Fibroblast of lung (primary cell): ENCODE data around the gene GNA12. TPM values are rescaled to one million over a fixed set of nuclear protein-coding genes. Genes with fewer than 3 reads are reported as not detected.
A peak's percentile ranks its signal among the peaks of the same experiment; 100 is the strongest.

Experiments used
- DNase-seq, 2 donors: peaks; one replicate each; pipeline versions ENCODE4 v3.0.0 to v3.0.0-alpha.2; 2010; ENCODE audit warnings: low read depth in 2 of 2
- H2AFZ ChIP-seq: 2 replicates; pipeline ENCODE4 v1.5.1; 2012; ENCODE audit warnings: low read length, control low read depth, inconsistent platforms
- H3K27ac ChIP-seq: 2 replicates; pipeline ENCODE4 v1.5.1; 2011; ENCODE audit warnings: low read length, control low read depth; ENCODE audit not compliant: insufficient read depth
- H3K27me3 ChIP-seq: 2 replicates; pipeline ENCODE4 v1.5.1; 2011; ENCODE audit warnings: mild to moderate bottlenecking, low read length; ENCODE audit not compliant: control insufficient read depth, insufficient read depth
- H3K36me3 ChIP-seq: 2 replicates; pipeline ENCODE4 v1.5.1; 2011; ENCODE audit warnings: low read length; ENCODE audit not compliant: control insufficient read depth, insufficient read depth
- H3K4me1 ChIP-seq: 2 replicates; pipeline ENCODE4 v1.5.1; 2011; ENCODE audit warnings: low read length; ENCODE audit not compliant: control insufficient read depth, insufficient read depth; ENCODE audit errors: extremely low read depth
- H3K4me2 ChIP-seq: 2 replicates; pipeline ENCODE4 v1.5.1; 2011; ENCODE audit warnings: low read length, control low read depth; ENCODE audit not compliant: insufficient read depth; ENCODE audit errors: extremely low read depth
- H3K4me3 ChIP-seq, 4 experiments: fragments of 200-600 bp in 1 of 4; sonication (generic) in 1 of 4; replicated peaks in 1 of 4; 2 replicates each; pipeline ENCODE4 v1.5.1; 2011 to 2016; ENCODE audit warnings: low read length in 4 of 4, low read depth in 3 of 4, mild to moderate bottlenecking in 3 of 4, control low read depth in 2 of 4, inconsistent platforms in 1 of 4, mixed read lengths in 1 of 4; ENCODE audit not compliant: insufficient read depth in 1 of 4; ENCODE audit errors: control extremely low read depth in 1 of 4
- H3K79me2 ChIP-seq: 2 replicates; pipeline ENCODE4 v1.5.1; 2012; ENCODE audit warnings: mild to moderate bottlenecking, low read length, inconsistent platforms; ENCODE audit not compliant: control insufficient read depth, insufficient read depth
- H3K9ac ChIP-seq: 2 replicates; pipeline ENCODE4 v1.5.1; 2011; ENCODE audit warnings: mild to moderate bottlenecking, low read length, control low read depth; ENCODE audit not compliant: insufficient read depth
- H3K9me3 ChIP-seq: 2 replicates; pipeline ENCODE4 v1.5.1; 2012; ENCODE audit warnings: low read depth, low read length; ENCODE audit not compliant: control insufficient read depth, insufficient read depth
- H4K20me1 ChIP-seq: 2 replicates; pipeline ENCODE4 v1.5.1; 2011; ENCODE audit warnings: low read length; ENCODE audit not compliant: control insufficient read depth, insufficient read depth; ENCODE audit errors: extremely low read depth
- CTCF ChIP-seq, 2 donors: IDR thresholded peaks in 1 of 2; conservative IDR thresholded peaks in 1 of 2; 1 replicate in 1 of 2; 2 replicates in 1 of 2; pipeline ENCODE4 v1.5.1; 2011 to 2012; ENCODE audit warnings: low read length in 2 of 2, control low read depth in 1 of 2, inconsistent platforms in 1 of 2, low read depth in 1 of 2, mild to moderate bottlenecking in 1 of 2
- EZH2 ChIP-seq: IDR thresholded peaks from 2 replicates; pipeline ENCODE4 v1.5.1; 2012; ENCODE audit warnings: low read length, control low read depth, mild to moderate bottlenecking; ENCODE audit errors: missing control alignments
- polyA plus RNA-seq, 2 donors: library from polyadenylated mRNA; depleted of rRNA in 1 of 2; stranded (reverse) in 1 of 2; unstranded in 1 of 2; fragments of >200 nt; gene quantifications; 2 replicates each; pipeline ENCODE4 v1.2.1, GENCODE V29; 2011 to 2012; ENCODE audit warnings: missing spikeins in 1 of 2
- total RNA-seq: library from RNA; depleted of rRNA; stranded (reverse); fragments of >200 nt; gene quantifications from 2 replicates; pipeline ENCODE4 v1.2.1, GENCODE V29; 2014

GNA12 gene
- total and polyA plus RNA-seq, 2 donors (not counting 1 experiment from before 2014, with no cell fraction given): 36.2 to 137 TPM

DNA sequence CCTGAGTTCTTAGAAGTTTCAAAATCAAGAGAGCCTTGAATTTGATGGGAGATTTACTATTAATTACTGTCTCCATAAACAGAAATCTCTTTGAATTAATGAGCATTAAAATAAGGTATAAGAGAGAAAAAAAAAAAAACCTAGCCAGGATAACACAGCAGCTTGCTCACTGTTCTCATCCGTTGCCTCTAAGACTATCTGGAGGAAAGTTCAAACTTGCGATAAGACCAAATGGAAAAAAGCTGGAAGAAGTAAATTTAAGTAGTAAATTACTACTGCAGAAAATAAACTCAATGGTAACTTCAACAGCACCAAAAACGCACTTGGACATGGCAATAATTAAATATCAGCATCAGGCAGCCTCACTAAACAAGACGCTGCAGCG, 36.7 kb downstream of the GNA12 start:
- H3K9me3 ChIP-seq: no peaks in the 10 kb centered on the region
- H3K27me3 ChIP-seq: no peaks in the 10 kb centered on the region
- peaks cover 28% of the 10 kb centered on the region for H3K4me1 ChIP-seq
- H3K9ac ChIP-seq: no peak overlapping the region
- H2AFZ ChIP-seq: no peak overlapping the region
- no peaks in the 10 kb centered on the region for H4K20me1 ChIP-seq
- peak in 1 of 2 donors; percentile 36 for DNase-seq
- H3K79me2 ChIP-seq: peaks cover 82% of the 10 kb centered on the region
- no peaks in the 10 kb centered on the region for H3K36me3 ChIP-seq
- no peak overlapping the region for H3K27ac ChIP-seq
- H3K4me2 ChIP-seq: peak overlapping the region; percentile 54
- TF ChIP-seq CTCF (conservative IDR thresholded peaks at IDR 0.05 in 1 of 2, IDR thresholded peaks at IDR 0.05 in 1 of 2; ENCODE audit: low read depth in 1 of 2, low read length in 2 of 2) (no peak), EZH2 (no peak)
- H3K4me3 ChIP-seq: no peak overlapping the region

GRCh38 chr7:2806571-2806970, 37.5 kb downstream of the GNA12 start:
- no peaks in the 10 kb centered on the region for H4K20me1 ChIP-seq
- H3K79me2 ChIP-seq: peaks cover 82% of the 10 kb centered on the region
- no peak for TF ChIP-seq EZH2
- TF ChIP-seq CTCF (conservative IDR thresholded peaks at IDR 0.05 in 1 of 2, IDR thresholded peaks at IDR 0.05 in 1 of 2; ENCODE audit: low read depth in 1 of 2, low read length in 2 of 2): no peak
- no peaks in the 10 kb centered on the region for H3K36me3 ChIP-seq
- no peak overlapping the region for H3K9ac ChIP-seq
- H2AFZ ChIP-seq: no peak overlapping the region
- H3K9me3 ChIP-seq: no peaks in the 10 kb centered on the region
- H3K27ac ChIP-seq: no peak overlapping the region
- H3K4me3 ChIP-seq: no peak overlapping the region
- H3K4me2 ChIP-seq: no peak overlapping the region
- no peak for DNase-seq
- H3K4me1 ChIP-seq: peaks cover 30% of the 10 kb centered on the region
- no peaks in the 10 kb centered on the region for H3K27me3 ChIP-seq

GRCh38 chr7:2805213-2805944, 38.7 kb downstream of the GNA12 start:
- H3K9ac ChIP-seq: no peak overlapping the region
- H3K9me3 ChIP-seq: no peaks in the 10 kb centered on the region
- DNase-seq: no peak
- no peak overlapping the region for H3K4me2 ChIP-seq
- no peaks in the 10 kb centered on the region for H3K27me3 ChIP-seq
- H3K36me3 ChIP-seq: no peaks in the 10 kb centered on the region
- peaks cover 81% of the 10 kb centered on the region for H3K79me2 ChIP-seq
- no peak for TF ChIP-seq CTCF (conservative IDR thresholded peaks at IDR 0.05 in 1 of 2, IDR thresholded peaks at IDR 0.05 in 1 of 2; ENCODE audit: low read depth in 1 of 2, low read length in 2 of 2)
- no peak for TF ChIP-seq EZH2
- no peak overlapping the region for H2AFZ ChIP-seq
- H3K4me1 ChIP-seq: peaks cover 28% of the 10 kb centered on the region
- no peaks in the 10 kb centered on the region for H4K20me1 ChIP-seq
- no peak overlapping the region for H3K27ac ChIP-seq
- H3K4me3 ChIP-seq: no peak overlapping the region
